Brain pericyte (primary cell): Measurements from ENCODE around the gene GAB4.

ENCODE experiments used
- DNase-seq: peaks from one replicate; pipeline ENCODE4 v3.0.0-alpha.2; 2012; ENCODE audit warnings: low read depth, low spot score

The GAB4 gene

GRCh38 chr22:16914006-16914405 is 94.0 kb downstream of the GAB4 start:
- no peak for DNase-seq

GRCh38 chr22:16912281-16912680 is 95.7 kb downstream of the GAB4 start:
- DNase-seq, result no peak
